Ramos (cell line): ENCODE results near the gene GNA12.
"Not testable (repeated sequence)": the region's sequence is repeated elsewhere in the genome, so short reads cannot be mapped to it uniquely, and the experiment has no call there.

Experiments
- in situ Hi-C: fragments of 300-500 bp; cut with MboI; formaldehyde crosslinking; loops from one replicate; pipeline ENCODE4 v1.14.3; 2022; ENCODE audit warnings: low sequenced_read_pairs; ENCODE audit not compliant: unreplicated experiment

GNA12 gene

DNA sequence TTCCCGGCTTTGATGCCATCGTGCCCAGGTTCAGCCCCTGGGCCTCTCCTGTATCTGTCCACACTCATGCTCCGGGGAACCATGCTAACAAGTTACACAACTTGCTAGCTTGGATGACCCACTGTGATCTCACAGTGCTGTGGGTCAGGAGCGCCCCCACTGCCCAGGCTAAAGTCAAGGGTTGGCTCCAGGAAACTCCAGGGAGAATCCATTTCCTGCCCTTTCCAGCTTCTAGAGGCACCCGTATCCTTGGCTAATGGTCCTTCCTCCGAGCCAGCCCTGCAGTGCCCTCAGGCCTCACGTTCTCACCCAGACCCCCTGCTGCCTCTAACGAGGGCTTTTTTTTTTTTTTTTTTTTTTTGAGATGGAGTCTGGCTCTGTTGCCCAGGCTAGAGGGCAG, 136.6 kb downstream of the GNA12 start:
- in situ Hi-C loops, result no loop called here

DNA sequence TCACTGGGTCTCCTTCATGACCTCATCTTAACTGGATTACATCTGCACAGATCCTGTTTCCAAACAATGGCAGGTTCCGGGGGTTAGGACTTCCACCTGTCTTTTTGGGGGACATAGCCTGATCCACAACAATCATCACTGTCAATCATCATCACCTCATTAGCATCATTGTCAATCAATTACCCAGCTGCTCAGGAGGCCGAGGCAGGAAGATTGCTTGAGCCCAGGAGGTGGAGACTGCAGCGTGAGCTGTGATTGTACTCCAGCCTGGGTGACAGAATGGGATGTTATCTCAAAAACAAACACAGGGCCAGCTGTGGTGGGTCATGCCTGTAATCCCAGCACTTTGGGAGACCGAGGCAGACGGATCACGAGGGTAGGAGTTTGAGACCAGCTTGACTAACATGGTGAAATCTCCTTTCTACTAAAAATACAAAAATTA, 137.4 kb downstream of the GNA12 start:
- in situ Hi-C loops, result no loop called here

DNA sequence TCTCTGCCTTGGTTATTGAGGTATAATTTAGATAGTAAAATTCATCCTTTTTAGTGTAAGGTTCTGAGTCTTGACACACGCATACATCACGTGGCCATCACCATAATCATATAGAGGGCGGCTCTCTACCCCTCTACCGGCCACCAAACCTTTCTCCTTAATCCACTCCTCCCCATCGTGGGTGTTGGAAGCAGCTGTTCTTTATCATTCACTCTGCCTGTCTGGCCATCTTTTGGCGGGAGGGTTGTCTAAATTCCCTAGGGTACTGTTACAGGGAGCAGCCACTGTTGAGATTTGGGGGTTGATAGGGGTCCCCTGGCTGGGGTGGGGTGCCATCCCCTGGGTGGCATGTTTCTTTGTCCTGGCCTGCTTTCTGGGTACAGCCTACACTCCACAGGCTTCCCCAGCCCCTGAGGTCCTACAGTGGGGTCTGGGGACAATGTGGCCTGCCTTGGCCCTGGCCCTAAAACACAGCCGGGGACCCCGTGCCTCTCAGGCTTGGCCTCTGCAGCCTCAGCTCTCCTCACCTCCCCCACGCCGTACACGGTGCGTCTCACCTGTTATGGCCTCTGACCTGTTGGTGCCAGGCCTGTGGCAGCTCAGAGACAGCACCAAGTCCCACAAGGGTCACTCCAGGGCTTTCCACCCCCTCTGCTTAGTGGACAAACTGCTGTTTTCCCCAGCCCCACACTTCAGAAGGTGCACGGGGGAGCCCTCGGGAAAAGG, 138.6 kb downstream of the GNA12 start:
- in situ Hi-C loops, result no loop called here

DNA sequence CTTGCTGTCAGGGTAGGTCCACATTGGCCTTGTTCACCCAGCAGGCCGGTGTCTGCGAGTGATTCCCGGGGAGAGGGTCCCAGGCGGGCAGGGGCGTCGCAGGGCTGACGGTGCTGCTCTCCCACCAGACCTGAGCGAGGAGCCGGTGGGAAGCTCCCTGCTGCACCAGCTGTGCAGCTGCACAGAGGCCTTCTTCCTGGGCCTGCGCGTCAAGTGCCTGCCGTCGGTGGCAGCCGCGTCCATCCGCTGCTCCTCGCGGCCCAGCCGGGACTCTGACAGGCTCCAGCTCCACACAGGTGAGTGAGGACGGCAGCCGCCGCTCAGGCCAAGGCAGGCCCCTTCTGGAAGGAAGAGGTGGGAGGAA, 141.5 kb downstream of the GNA12 start:
- in situ Hi-C loops, result no loop called here

DNA sequence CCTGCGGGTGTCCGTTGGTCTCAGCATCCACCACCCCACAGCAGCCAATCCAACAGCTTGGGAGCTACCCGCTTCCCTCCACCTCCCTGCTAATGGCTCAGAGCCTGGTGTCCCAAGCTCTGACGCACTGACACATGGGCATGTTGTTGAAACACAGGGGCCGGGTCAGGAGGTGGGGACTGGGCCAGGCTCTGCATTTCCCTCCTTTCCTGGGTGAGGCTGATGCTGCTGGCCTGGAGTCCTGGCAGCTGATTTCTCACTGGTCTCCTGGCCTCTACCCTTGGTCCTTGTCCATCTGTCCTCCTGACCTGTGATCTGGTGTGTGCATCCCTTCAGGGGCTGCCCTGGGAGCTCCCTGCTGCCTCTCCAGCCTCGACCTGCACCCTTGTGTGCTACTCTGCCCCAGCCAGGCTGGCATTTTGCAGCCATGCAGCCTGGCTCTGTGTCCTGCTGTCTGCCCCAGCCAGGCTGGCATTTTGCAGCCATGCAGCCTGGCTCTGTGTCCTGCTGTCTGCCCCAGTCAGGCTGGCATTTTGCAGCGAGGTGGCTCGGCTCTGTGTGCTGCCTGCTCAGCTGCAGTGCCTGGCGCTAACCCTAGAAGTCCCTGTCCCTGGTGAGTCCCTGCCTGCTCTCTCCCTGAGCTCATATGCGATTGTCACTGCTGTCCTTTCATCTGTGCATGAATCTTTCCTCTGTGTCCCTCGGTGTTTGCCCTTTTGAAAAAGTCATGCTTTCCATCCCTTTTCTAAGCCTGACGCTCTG, 142.1 kb downstream of the GNA12 start:
- in situ Hi-C loops, result no loop called here

DNA sequence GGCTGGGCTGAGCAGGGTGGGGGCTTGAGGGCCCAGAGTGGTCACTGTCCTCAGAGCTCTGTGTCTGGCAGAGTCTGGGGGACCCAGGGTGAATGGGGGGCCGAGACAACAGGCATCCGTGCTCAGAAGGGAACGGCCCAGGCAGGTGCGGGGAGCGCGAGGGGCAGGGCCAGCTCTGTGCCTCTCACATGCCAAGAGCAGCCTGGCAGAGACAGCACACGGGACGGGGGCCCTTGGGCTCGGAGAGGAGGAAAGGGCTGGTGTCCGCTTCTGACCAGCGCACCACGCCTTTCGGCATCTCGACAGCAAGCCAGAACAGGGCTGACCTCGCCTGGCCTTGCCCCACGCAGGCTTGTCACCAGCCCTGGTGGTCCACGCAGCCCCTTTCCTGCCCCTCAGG, 142.7 kb downstream of the GNA12 start:
- in situ Hi-C loops, result no loop called here

DNA sequence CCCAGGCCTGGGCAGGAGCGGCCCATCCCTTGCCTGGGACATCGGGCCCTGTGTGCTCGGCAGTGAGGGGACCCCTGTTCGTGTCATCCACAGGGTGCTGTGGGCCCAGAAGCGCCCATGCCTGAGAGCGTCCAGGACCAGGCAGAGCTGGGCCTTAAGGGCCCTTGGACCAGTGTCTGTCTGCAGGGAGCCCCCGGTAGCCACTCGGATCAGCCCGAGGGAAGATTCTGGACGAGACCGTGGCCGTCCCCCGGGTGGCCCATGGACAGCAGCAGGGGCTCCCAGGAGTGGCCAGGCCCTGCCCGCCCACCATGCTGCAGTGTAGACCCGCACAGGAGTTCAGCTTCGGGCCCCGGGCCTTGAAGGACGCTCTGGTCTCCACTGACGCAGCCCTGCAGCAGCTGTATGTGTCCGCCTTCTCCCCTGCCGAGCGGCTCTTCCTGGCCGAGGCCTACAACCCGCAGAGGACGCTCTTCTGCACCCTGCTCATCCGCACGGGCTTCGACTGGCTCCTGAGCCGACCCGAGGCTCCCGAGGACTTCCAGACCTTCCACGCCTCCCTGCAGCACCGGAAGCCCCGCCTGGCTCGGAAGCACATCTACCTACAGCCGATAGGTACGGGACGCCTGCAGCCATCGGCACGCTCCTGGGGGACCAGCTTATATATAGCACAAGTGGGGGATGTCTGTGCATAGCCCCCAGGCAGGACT, 143.8 kb downstream of the GNA12 start:
- in situ Hi-C loops, result no loop called here

DNA sequence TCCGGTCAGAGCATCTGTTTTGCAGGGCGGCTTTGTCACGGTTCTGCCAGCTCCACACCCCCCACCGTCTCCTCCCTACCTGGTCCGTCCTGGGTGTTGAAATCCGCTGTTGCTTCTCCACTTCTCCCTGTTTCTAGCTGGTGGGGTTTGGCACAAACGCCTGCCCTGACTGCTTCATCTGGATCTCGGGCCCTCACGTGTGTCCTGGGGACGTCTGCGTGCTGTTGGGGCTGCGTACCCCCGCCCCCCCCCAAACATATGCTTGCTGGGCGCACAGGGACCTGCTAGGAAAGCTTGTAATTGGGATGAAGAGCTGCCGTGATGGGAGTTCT, 144.9 kb downstream of the GNA12 start:
- in situ Hi-C loops, result no loop called here

DNA sequence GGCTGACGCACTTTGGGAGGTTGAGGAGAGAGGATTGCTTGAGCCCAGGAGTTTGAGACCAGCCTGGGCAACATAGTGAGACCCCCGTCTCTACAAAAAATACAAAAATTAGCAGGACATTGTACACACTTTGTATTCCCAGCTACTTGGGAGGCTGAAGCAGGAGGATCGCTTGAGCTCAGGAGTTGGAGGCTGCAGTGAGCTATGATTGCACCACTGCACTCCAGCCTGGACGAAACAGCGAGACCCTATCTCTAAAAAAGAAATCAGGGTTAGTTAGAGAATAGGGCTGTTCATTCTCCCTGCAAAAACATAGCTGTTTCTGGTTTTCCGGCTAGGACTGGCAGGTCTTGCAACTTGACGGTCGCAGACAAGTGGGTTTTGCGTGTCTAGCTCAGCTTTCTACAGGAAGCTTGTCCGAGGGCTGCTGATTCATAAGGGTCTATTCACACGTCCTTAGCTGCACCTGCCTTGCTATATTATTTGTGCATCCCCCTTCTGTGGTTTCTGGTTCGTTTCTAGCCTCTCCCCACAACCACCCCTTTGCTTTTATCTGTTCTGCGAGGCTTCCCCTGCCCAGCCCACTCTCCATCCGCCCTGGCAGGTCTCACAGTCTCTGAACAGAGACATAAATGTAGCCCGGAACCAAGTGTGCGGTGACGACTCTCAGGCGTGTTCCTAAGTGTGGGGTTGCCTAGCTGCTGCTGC, 145.4 kb downstream of the GNA12 start:
- in situ Hi-C loops, result no loop called here

DNA sequence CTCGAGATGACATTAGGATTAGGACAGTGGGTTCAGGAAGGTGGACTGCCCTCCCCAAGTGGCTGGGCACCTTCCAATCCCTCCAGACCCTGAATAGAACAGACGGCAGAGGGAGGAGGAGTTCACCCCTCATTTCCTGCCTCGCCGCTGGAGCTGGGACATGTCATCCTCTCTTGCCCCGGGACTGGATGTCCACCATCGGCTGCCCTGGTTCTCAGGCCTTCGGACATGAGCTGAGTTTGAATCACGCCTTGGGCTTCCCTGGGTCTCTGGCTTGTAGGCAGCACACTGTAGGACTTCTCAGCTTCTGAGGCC, 150.0 kb downstream of the GNA12 start:
- in situ Hi-C loops, result not testable (repeated sequence)

DNA sequence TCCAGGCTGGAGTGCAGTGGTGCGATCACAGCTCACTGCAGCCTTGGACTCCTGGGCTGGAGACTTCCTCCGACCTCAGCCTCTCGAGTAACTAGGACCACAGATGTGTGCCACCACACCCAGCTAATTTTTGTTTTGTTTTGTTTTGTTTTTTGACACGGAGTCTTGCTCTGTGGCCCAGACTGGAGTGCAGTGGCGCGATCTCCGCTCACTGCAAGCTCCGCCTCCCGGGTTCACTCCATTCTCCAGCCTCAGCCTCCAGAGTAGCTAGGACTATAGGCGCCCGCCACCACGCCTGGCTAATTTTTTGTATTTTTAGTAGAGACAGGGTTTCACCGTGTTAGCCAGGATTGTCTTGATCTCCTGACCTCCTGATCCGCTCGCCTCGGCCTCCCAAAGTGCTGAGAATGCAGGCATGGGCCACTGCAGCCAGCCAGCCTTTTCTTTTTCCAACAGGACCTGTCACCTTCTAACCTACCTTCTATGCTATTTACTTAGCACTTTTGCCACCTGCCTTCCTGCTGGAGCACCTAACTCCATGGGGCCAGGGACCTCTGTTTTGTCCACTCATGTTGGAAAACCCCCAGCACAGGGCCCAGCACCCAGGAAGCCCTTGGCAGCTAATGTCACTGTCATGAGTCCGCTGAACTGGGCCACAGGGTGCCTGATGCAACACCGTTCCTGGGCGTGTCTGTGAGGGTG, 150.5 kb downstream of the GNA12 start:
- in situ Hi-C loops, result not testable (repeated sequence)

DNA sequence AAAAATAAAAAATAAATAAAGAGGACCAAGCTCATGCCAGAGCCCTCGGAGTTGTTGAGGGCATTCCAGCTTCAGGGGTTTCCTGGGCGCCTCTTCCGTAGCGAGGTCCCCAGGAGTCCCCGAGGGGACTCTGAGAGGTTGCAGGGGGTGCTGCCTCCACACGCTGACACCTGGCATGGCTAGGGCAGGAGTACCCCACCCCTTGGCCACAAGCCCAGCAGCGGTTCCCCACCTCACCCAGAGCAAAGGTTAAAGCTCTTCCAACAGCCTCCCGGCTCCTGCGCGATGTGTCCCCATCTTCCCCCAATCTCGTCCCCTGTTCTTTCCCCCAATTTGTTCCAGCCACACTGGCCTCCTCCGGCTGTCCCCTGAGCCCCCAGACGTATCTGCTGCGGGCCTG, 151.6 kb downstream of the GNA12 start:
- in situ Hi-C loops, result no loop called here

DNA sequence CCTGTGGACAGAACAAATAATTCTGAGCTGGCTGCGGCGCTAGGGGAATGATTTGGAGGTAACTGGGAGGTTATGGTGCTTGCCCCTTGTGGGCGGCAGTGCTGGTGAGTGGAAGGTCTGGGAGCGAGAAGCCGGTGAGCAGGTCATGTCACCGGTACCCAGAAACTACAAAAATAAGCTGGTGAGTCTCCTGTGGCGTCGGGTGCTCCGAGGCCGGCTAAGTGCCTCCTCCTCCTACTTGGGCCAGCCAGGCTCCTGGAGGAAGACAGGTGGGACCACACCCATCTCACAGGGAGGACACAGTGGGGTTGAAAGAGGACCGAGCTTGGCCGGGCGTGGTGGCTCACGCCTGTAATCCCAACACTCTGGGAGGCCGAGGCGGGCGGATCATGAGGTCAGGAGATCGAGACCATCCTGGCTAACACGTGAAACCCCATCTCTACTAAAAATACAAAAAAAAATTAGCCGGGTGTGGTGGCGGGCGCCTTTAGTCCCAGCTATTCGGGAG, 152.1 kb downstream of the GNA12 start:
- in situ Hi-C loops, result not testable (repeated sequence)

DNA sequence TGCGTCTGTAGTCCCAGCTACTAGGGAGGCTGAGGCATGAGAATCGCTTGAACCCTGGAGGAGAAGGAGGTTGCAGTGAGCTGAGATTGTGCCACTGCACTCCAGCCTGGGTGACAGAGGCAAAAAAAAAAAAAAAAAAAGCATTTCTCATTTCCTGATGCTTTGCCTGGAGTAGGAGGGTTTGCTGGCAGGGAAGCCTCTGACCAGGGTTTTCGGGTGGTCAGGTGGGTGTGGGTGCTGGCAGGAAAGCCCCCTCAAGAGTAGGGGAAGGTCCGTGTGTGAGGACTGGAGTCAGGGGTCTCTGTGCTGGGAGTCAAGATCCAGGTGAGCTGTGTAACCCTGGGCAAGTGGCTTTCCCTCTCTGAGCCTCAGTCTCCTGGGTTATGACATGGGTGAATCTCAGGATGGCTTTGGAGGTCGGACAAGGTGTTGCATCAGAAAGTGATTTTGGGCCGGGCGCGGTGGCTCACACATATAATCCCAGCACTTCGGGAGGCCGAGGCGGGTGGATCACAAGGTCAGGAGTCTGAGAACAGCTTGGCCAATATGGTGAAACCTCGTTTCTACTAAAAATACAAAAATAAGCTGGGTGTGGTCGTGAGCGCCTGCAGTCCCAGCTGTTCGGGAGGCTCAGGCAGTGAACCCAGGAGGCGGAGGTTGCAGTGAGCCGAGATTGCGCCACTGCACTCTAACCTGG, 152.9 kb downstream of the GNA12 start:
- in situ Hi-C loops, result no loop called here

DNA sequence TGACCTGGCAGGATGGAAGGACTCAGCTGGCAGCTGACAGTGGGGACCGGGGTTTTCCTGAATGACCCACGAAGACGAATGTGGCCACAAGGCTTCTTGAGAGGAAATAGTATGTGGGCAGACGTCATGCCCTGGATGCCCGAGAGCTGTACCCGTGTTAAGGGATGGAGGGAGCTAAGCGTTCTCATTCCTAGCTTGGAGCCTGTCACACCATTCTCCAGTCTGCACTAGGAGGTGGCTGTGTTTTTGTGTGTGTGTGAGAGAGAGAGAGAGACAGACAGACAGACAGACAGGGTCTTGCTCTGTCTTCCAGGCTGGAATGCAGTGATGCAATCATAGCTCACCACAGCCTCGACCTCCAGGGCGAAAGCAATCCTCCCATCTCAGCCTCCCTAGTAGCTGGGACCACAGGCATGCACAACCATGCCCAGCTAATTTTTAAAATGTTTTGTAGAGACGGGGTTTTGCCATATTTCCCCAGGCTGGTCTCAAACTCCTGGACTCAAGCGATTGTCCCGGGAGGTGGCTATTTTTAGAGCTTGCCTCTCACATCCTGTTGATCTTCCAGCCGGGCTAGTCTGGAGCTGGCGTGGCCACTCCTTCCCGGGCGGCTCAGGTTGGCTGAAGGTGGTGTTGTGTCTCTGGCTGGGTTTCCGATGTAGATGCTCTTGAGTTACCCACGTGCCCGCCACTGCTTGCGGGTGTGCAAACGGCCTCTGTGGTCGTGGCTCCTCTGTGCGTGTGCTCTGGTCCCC, 154.0 kb downstream of the GNA12 start:
- in situ Hi-C loops, result loop anchor here (10.0 kb wide), 1 partner anchor 235 kb away; no protein-coding TSS in a partner anchor

DNA sequence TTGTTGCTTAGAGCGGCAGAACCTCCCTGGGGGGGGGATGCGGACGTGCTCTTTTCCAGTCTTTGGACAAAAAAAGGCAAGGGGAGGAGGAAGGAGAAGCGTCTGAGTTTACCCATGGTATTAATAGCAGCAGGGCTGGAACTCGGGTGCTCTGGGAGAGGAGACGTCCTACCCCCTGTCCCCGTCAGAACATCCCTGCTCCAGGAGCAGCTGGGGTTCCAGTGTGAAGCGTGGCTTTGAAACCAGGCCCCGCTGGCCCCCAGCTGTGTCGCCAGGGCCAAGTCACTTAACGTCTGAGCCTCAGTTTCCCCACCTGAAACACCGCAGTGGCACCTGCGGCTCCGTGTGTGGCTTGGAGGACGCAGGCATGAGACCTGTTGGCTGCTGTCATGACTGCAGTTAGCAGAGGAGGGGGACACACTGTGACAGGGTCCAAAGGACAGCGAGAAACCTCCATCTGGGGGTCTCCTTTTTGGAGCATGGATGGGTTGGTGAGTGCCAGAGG, 154.7 kb downstream of the GNA12 start:
- in situ Hi-C loops, result loop anchor here (10.0 kb wide), 1 partner anchor 235 kb away; no protein-coding TSS in a partner anchor

DNA sequence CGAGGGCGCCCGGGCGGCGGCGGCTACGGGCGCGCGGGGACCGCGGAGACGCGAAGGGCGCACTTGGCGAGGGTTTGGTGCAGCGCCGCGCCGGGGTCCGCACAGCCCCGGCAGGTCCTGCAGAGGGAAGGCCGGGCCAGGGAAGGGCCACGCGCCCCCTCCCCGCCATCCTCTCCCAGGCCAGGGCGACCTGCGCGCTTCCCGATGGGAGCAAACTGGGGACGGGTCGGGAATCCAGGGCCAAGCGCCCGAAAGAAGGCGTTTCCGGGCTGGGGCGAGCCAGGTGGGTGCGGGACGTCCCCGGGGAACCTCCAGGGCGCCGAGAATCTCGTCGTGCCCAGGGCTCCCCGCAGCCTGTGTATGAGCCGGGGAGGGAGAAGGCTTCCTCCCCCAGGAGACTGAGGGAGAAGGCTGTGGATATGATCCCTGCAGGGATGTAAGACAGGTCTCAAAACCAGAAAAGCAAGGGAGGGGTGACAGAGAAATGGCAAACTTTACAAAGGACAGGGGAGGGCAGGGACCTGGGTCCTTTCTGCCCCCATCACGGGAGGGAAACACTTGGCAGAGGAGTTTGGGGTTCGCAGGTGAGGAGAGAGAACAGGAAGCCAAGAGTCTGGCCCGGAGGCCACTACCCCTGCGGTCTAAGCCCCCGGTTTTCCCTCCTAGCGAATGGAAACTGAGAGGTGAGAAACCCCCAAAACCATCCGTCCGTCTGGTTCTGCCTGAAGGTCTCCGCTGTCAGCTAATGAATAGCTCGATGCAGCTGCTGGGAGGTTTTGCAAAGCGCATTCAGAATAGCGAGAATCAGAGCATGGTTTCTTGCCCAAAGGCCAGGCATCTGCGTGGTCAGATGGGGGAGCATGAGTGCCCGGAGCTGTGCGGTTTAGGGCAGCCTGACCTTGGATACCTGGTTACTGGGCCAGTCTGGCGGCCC, 155.4 kb downstream of the GNA12 start:
- in situ Hi-C loops, result loop anchor here (10.0 kb wide), 1 partner anchor 234 kb away; no protein-coding TSS in a partner anchor
